NCI-H2227 (cell line): ENCODE measurements around the gene CCDC187.

ENCODE experiments used
- DNase-seq: peaks from one replicate; lab custom pipeline; 2025; ENCODE audit not compliant: unreplicated experiment; lab: John Stamatoyannopoulos, UW

The CCDC187 gene

GRCh38 chr9:136230773-136231172 lies 73.1 kb downstream of the CCDC187 start:
- DNase-seq: no peak

DNA sequence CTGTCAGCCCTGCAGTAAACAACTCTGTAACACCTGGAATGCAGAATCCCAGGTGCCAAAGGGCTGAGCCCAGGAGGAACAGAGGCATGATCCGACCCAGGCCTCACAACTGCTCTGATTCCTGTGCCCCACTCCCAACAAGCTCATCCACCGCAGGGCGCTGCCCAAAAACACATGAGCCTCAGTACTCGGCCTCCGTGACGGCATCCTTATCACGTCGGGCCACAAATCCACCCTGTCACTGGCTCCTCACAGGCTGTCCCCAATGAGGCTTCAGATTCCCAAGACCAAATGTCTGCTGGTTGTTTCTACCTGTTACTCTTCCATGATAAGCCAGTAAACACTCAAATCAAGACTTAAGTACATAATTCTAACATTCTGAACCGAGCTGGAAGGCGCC lies 73.5 kb downstream of the CCDC187 start:
- DNase-seq: no peak

GRCh38 chr9:136229096-136230065 lies 74.5 kb downstream of the CCDC187 start:
- no peak for DNase-seq

DNA sequence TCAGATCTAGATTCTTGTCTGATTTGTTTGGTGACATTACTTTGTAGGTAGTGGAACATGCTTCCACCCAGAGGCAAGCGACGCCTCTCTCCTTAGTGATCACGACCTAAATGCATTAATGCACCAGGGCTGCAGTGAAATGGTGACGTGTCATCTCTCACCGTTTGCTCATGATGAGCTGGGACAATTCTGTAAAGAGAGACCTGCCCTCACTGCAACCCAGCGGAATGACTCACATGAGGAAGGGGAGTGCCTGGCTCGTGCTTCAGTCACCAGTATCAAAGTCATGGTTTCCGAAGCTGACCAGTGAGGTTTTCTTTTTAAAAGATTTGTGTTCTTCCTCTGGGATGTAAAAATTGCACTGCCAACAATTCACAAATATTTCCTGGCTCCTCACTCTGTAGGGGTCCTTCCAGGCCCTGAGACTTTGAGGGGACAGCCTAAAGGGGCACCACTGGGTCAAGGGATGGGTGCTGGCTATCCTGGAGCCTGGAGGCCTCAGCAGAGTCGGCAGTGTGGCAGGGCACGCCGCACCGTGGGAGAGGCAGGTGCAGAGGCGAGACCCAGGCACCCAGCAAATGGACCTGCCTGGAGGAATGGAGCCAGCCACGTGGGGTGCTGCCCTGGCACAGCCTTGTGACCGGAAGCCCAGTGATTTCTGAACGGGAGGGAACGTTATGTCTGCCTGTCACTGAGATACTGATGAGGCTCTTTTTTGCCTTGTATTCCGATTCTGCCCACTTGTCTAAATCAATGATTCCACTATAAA lies 75.6 kb downstream of the CCDC187 start:
- DNase-seq: no peak

DNA sequence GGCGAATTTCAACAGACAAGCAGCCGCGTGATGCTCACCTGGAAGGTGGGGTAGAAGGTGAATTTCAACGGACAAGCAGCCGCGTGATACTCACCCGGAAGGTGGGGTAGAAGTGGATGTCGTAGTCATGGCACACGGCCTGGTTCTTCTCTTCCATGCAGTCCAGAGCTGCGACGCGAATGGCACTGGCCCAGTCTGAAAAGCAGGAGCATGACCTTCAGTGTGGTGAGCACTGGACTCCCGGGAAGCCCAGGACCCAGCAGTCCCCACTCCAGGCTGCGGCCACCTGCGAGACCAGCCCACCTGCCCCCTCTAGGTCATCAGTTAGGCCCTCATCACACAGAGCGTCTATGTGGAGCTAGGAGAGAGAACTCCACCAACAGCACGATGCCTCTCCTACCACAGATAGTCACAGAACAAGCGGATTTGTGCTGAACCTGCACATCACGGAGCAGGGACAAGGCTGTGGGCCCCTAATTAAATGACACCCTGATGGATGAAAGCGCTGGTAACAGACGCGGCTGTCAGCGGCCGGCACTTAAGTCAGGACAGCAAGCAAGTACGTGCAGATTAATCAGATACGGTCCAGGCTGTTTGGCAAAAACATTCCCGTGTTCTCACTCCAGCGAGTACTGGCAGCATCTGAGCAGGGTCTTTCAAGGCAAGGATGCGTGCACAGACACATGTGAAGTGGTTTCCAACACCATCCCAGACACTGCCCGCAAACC lies 77.0 kb downstream of the CCDC187 start:
- no peak for DNase-seq

DNA sequence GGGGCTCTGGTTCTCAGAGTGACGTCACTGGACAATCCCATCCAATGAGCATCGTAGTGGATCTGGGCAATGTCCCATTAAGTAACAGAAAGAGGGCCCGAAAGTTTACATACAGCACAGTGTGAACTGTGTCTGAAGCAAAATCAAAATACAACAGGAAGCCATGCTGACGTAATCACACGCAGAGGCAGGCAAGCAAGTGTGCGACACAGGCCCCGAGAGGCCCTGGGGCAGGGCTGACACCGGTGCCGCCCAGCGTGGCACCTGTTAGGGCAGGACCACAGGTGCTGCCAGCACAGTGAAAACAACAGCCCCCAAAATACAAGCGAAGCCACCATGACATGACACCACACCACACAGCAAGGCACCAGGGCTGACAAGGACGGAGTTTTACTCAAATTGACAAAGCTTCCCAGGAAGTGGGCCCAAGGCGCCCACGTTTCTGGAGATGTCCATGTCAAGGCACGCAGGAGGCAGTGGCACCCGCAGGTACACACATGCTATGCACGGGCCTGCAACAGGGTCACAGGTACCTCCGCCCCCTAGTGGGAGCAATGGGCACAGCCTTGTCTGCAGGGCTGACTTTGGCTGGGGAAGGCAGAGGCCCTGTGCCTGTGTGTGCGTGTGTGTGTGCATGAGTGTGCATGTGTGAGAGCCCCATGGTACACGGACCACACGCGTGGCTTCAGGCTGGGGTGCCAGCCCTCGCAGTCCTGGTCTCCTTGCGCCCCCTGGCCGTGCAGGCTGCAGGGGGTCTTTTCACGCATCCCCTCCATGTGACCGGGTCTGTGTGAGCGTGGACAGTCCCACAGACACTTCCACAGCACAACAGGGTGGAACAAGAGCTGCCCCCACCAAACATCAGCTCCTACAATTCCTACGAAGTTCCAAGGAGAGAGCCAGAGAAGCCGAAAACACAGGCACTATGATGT lies 77.9 kb downstream of the CCDC187 start:
- peak; percentile 51 for DNase-seq

DNA sequence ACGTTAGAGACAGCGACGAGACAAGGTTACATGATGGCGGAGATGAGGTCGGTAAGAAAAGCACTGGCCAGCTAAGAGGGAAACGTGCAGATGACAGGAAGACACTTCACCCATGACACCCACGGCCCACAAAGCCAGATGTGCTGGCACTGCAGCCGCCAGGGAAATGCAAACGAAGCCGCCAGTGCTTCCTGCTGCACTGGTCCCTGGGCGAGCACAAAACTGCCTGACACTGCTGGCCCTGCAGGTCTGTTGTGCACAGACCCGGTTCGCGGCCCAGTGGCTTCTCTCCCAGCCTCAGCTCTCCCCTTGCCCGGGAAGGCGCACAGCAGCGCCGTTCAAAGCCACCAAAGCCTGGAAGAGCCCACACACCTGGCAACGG lies 78.5 kb downstream of the CCDC187 start:
- DNase-seq: no peak

DNA sequence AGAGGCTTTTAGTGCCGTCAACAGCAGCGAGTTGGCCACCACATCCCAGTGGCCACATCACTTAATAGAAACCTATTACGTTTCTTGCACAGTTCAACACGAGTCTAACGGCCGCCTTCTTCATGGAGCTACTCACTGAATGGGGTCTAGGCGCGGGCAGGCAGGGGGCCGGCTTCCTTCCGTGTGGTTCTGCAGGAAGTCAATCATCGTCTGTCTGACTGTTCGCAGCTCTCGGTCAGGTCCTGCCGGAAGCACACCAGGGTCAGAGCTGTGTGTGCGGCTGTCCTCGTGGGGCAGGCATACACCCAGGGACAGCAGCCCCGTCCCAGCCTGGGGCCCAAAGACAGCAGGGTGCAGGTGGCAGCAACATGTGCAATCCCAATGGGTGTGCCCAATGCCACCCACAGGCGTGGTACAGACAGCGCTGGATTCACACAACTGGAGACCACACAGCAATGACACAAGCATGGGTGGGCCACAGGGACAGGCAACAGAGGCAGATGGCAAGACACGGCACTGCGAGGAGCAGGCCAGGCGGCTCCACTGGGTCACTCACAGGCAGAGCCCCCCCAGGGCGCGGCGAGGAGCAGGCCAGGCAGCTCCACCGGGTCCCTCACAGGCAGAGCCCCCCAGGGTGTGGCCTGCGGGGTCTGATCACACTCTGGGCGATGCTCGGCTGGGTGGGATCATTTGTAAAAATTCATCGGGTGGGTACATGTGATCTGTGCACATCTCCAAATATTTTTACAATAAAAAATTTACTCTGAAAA lies 79.8 kb downstream of the CCDC187 start:
- no peak for DNase-seq

DNA sequence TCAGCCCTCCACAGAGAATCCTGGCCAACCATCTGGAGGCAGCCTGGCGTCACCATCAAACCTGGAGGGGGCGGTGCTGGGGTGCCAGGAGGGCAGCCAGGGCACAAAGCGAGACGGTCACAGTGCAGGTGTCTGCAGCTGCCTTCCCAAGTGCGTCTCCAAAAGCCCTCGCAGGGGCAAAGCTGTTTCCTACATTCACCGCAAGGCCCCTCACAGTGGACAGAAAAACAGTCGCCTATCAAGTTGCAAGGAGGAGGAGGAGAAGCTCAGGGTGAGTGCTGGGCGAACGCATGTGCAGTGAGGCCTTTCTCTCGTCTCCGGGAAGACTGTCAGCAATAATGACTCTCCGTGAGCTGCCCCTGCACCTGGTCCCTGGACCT lies 81.0 kb downstream of the CCDC187 start:
- DNase-seq: no peak

DNA sequence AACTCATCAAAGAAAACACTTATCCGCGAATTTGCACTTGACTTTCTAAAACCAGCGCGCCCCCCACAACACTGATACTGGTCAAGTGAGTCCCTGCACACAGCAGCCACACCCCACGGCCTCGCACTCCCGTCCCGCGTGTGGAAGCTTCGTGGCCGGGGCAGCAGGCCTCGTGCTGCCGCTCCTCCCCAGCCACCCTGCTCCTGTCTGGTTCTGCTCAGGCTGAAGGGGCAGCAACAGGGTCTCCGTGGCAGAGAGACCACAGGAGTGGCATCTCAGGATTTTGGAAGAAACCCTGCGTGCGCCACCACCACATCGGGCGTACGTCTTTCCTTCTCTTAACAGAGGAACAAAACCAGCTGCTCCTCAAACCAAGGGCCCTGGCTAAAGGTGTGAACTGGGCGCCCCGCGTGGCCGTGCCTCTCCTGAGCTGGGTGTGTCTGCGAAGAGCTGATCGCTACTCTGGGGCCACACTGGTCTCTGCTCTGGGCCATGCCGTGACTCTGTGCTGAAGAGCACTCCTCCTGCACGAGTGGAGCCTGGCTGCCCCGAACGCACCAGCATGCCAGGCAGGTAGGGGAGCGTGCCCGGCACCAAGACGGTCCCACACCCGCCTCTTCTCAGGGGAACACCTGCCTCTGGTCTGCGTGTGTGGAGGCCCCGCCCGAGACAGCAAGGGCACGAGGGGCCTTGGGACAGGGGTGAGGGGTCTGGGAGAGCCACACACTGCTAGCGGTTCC lies 81.6 kb downstream of the CCDC187 start:
- DNase-seq: no peak

GRCh38 chr9:136220017-136220729 lies 83.7 kb downstream of the CCDC187 start:
- DNase-seq: no peak

GRCh38 chr9:136219276-136219675 lies 84.6 kb downstream of the CCDC187 start:
- DNase-seq: no peak

DNA sequence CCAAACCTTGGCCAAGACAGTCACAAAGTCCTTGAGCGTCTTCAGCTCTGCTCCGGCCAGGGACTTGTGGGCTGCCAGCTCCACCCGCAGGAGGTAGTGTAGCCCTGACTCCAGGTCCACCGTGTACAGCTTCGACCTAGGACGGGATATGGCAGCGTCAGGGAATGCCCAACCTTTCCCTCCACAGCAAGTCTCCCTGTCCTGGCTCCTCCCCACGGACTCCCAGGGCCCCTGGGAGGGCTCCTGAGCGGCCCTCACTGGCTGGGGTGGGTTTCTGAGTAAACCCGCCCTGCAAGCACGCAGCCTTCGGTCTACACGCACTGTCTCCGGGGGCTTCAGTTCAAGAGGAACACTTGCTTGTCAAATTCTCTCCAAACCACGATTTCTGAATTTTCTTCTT lies 85.2 kb downstream of the CCDC187 start:
- DNase-seq: no peak

DNA sequence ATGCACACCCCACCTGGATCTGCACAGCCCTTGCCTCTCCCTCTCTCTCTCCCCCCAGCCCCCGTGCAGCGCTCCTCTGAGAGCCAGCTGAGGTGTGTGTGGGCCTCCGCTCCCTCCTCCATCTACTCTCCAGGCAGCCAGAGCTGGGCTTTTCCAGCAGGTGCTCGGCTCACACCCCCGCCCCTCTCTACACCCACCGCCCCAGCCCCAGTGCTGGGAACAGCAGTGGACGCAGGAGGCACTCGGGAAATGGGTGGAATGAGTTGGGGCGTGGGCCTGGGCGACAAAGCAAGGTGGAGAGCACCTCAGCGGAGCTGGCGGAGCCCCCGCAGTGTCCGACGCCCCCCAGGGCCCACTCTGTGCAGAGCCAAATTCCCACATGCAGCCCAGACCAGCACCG lies 85.6 kb downstream of the CCDC187 start:
- DNase-seq: no peak

- DNase-seq: no peak
Observed at GRCh38 chr9:136216541-136217244, 87.2 kb downstream of the CCDC187 start.

- no peak for DNase-seq
Observed at GRCh38 chr9:136213733-136214132, 90.2 kb downstream of the CCDC187 start.

GRCh38 chr9:136212345-136212950 lies 91.4 kb downstream of the CCDC187 start:
- DNase-seq: no peak
